ENCODE data around the gene ITGA5. TPM values are rescaled to one million over a fixed set of nuclear protein-coding genes. Genes with fewer than 3 reads are reported as not detected.

ITGA5 gene
- total RNA-seq, 4 donors from 2014 or later, result 76.9 to 292 (median 118) TPM

- DNase-seq (ENCODE audit: low spot score) (no peak), ATAC-seq (ENCODE audit: low FRiP score) (no peak)
- TF ChIP-seq, protein P1, sequence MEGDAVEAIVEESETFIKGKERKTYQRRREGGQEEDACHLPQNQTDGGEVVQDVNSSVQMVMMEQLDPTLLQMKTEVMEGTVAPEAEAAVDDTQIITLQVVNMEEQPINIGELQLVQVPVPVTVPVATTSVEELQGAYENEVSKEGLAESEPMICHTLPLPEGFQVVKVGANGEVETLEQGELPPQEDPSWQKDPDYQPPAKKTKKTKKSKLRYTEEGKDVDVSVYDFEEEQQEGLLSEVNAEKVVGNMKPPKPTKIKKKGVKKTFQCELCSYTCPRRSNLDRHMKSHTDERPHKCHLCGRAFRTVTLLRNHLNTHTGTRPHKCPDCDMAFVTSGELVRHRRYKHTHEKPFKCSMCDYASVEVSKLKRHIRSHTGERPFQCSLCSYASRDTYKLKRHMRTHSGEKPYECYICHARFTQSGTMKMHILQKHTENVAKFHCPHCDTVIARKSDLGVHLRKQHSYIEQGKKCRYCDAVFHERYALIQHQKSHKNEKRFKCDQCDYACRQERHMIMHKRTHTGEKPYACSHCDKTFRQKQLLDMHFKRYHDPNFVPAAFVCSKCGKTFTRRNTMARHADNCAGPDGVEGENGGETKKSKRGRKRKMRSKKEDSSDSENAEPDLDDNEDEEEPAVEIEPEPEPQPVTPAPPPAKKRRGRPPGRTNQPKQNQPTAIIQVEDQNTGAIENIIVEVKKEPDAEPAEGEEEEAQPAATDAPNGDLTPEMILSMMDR (IDR thresholded peaks at IDR 0.05), result no peak
Measured at GRCh38 chr12:54389134-54389508, 29.9 kb downstream of the ITGA5 start.

- no peak for ATAC-seq (ENCODE audit: low FRiP score)
- no peak for DNase-seq (ENCODE audit: low spot score)
Measured at GRCh38 chr12:54388237-54389133, 30.6 kb downstream of the ITGA5 start.

DNA sequence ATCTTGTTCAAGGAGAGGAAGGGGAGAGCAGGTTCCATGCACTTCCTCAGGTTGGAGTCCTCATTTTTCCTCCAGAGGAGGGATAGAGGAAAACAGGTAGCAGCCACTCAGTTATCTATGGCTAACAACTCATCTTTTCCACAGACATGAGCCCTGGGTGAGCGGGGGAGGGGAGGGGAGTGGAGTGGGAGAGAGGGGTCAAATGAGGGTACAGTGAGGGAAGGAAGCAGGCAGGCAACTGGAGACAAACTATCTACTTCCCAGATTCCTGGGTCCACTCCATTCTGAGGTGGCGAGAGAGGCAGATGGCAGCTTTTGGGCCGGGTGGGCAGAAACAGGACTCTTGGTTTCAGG, 32.0 kb downstream of the ITGA5 start:
- TF ChIP-seq, protein P1 (IDR thresholded peaks at IDR 0.05), result no peak
- ATAC-seq (ENCODE audit: low FRiP score) (no peak), DNase-seq (ENCODE audit: low spot score) (no peak)

More at GRCh38 chr12:54388237-54389133, 30.6 kb downstream of the ITGA5 start:
- TF ChIP-seq, protein P1 (IDR thresholded peaks at IDR 0.05), result no peak

DNA sequence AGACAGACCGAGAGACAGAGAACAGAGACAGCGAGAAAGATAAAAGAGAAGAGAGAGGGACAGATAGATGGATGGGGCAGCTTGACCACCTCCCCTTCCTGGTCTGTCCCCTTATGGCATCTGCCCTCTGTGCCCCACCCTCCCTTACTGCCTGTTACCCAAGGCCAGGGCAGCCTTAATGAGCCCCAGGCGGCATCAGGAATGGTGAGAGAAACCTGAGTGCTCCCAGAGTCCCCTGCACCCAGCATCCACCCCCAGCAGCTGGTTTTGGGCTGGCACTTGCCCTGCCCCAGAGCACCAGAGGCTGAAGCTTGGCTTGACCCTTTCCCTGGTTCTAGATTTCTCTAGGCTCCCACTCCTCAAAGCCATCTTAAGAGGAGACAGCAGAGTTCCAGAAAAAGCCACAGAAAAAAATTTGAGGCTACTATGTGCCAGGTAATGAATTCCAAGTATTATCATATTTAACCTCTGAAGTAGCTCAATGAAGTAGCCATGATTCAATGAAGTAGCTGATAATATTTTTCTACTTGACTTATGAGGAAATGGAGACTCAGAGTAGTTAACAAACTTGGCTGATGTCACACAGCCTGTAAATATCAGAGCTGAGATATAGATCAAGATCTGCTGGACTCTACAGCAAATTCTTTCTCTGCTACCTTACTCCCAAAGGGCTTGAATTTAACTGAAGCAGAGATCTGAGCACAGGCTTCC, 32.5 kb downstream of the ITGA5 start:
- TF ChIP-seq, protein P1 (IDR thresholded peaks at IDR 0.05), result no peak
- DNase-seq (ENCODE audit: low spot score) (no peak), ATAC-seq (ENCODE audit: low FRiP score) (no peak)

- TF ChIP-seq, protein P1 (IDR thresholded peaks at IDR 0.05), result no peak
- ATAC-seq (ENCODE audit: low FRiP score) (no peak), DNase-seq (ENCODE audit: low spot score) (no peak)
Measured at GRCh38 chr12:54385251-54385914, 33.7 kb downstream of the ITGA5 start.

GRCh38 chr12:54384591-54385041, 34.5 kb downstream of the ITGA5 start, which contains the start of gene ZNF385A:
ZNF385A (minus strand) TSS chr12:54384733; CDS start chr12:54384514, 219 bp downstream.
- no peak for DNase-seq (ENCODE audit: low spot score)
- no peak for ATAC-seq (ENCODE audit: low FRiP score)
- TF ChIP-seq, protein P1 (IDR thresholded peaks at IDR 0.05), result no peak

All from omental fat pad (tissue), 4 donors.